Measurements from ENCODE around the gene NOS2. TPM values are rescaled to one million over a fixed set of nuclear protein-coding genes. Genes with fewer than 3 reads are reported as not detected.
"Not testable (repeated sequence)": the region's sequence is repeated elsewhere in the genome, so short reads cannot be mapped to it uniquely, and the experiment has no call there.

Gene NOS2
- total RNA-seq, 2 donors from 2014 or later = not detected

DNA sequence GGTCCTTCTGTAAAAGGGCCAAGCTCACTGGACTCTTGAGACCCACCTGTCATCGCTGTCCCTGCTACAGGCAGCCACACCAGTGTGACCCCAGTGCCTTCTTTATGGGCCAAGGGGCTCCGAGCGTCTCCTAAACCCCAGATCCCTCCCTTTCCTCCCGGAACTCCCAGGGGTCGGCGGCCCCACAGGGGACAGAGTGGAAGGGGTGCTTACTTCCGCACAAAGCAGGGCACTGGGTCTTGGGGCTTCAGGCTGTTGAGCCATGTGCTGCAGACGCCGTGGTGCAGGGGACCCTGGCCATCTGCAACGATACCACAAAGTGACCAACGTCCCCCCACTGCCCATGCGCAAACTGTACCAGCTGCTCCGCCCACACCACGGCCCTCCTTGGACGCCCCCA, 39.4 kb downstream of the NOS2 start:
- not testable (repeated sequence) for H3K27me3 Mint-ChIP-seq; H3K4me1 Mint-ChIP-seq; H3K27ac Mint-ChIP-seq; H3K4me3 Mint-ChIP-seq; ATAC-seq (replicated peaks); H3K36me3 Mint-ChIP-seq (ENCODE audit: low read depth); H3K9me3 Mint-ChIP-seq

DNA sequence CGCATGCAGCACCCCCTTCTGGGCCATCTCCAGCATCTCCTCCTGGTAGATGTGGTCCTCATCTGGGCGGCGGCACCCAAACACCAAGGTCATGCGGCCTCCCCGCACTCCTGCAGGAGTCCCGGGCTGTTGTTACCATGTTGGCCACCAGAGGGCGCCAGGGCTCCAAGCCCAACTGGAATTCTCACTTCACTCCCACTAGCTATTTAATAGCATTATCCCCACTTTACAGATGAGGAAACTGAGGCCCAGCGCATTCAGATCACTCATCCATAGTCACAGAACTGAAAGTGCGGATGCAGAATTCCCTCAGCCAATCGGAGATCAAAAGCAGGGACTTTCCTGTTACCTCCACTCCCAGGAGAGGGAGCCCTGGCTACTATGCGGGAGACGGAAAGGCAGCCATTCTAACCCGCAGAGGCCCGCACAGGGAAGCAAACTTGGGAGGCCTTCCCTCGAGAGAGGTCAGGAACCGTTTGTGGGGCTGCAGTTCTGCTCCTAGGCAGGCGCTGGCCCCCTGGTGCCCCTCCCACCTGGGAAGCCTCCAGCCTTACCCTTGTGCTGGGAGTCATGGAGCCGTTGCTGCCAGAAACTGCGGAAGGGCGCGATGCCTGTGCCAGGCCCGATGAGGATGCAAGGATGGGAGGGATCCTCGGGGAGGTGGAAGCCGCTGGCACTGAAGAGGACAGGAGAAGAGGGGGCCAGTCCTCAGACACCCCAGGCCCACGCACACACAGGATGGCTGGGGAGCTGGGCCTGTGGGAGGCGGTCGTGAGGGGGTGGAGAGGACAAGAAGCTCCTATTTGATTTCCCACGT, 40.1 kb downstream of the NOS2 start:
- Mint-ChIP-seq H3K4me1 (no peaks in the 10 kb centered on the region), H3K27me3 (no peaks in the 10 kb centered on the region), H3K27ac (no peak overlapping the region), H3K36me3 (ENCODE audit: low read depth) (no peaks in the 10 kb centered on the region), H3K9me3 (no peaks in the 10 kb centered on the region), H3K4me3 (no peak overlapping the region)
- peak; percentile 65 for ATAC-seq (replicated peaks)

GRCh38 chr17:27759528-27759927, 40.8 kb downstream of the NOS2 start:
- Mint-ChIP-seq H3K9me3 (no peaks in the 10 kb centered on the region), H3K4me3 (no peak overlapping the region), H3K36me3 (ENCODE audit: low read depth) (no peaks in the 10 kb centered on the region), H3K27me3 (no peaks in the 10 kb centered on the region), H3K4me1 (no peaks in the 10 kb centered on the region), H3K27ac (no peak overlapping the region)
- ATAC-seq (replicated peaks) = no peak

- ATAC-seq (replicated peaks) = peak; percentile 49
- Mint-ChIP-seq H3K9me3 (no peaks in the 10 kb centered on the region), H3K4me3 (no peak overlapping the region), H3K27me3 (no peaks in the 10 kb centered on the region), H3K4me1 (no peaks in the 10 kb centered on the region), H3K27ac (no peak overlapping the region), H3K36me3 (ENCODE audit: low read depth) (no peaks in the 10 kb centered on the region)
Observed at GRCh38 chr17:27756467-27757371, 43.6 kb downstream of the NOS2 start.

DNA sequence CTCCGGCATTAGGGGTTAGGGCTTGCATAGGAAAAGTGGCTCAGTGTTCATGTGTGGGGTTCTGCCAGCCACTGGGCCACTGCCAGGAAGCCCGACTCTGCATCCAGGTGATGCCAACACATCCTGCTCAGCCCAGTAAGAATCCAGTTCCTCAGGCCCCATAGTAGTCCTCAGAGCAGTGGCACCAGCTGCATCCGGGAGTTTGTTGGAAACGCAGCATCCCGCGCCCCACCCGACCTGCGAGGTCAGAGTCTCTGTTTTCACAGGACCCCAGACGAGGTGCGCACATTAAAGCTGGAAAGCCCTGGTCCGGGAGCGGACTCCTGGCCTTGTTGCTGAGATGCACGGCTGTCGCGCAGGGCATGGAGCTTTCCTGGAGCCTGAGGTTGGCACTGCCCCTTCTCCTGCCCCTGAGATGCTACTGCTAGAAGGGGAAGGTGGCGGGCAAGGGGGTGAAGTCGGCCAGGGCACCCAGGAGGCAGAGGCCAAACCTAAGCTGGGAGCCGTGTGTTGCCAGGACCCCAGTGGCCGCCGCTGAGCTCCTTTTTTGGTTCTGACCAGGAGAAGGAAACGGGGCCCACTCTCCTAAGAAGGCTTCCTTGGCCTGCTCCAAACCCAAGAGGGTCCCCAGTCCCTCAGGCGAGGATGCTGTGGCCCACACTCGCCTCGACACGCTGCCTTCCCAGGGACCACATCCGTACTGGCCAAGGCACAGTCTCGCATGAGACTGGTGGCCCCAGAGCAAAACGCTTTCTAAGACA, 44.4 kb downstream of the NOS2 start:
- Mint-ChIP-seq H3K27ac (no peak overlapping the region), H3K27me3 (no peaks in the 10 kb centered on the region), H3K36me3 (ENCODE audit: low read depth) (no peaks in the 10 kb centered on the region), H3K4me1 (no peaks in the 10 kb centered on the region), H3K4me3 (no peak overlapping the region), H3K9me3 (no peaks in the 10 kb centered on the region)
- ATAC-seq (replicated peaks) = no peak

- Mint-ChIP-seq H3K27ac (no peak overlapping the region), H3K27me3 (no peaks in the 10 kb centered on the region), H3K4me3 (no peak overlapping the region), H3K9me3 (no peaks in the 10 kb centered on the region), H3K4me1 (no peaks in the 10 kb centered on the region), H3K36me3 (ENCODE audit: low read depth) (no peaks in the 10 kb centered on the region)
- no peak for ATAC-seq (replicated peaks)
Observed at GRCh38 chr17:27754549-27754948, 45.8 kb downstream of the NOS2 start.

GRCh38 chr17:27753726-27754125, 46.6 kb downstream of the NOS2 start:
- not testable (repeated sequence) for H3K4me1 Mint-ChIP-seq

DNA sequence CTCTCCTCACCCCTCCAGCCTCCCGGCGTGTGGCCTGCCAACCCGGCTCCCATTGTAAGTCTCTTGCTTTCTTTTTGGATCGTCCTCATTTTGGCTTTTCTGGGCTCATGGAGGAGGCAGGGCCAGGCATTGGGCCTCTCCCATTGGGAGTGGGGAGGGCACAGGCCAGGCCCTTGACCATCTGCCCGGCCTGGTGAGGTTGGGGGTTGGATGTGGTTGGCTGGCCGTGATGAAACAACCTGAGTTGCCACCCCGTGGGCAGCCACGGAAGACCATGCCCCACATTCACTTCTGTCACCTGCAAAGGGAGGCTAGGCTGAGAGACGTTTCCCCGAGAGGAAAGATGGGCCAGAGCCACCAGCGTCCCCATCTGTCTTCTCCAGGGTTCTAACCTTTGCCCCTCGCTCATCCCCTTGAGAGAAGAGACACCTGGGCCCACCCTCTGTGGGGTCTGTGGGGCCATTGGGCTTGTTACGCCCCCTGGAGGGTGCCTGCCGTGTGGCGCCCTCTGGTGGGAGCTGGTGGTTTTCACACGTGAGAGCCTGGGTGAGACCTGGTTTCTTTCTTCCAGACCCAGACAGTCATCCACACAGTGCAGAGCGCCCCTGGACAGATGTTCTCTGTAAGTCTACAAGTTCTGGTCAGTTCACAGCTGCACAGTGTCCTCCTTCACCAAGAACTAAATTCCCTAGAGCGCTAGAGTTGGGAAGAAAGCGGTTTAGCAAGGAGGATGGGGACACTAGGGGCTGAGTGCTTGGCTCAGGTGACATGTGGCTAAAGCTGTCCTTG, 47.3 kb downstream of the NOS2 start:
- not testable (repeated sequence) for H3K27ac Mint-ChIP-seq, H3K4me1 Mint-ChIP-seq

More at GRCh38 chr17:27753726-27754125, 46.6 kb downstream of the NOS2 start:
- not testable (repeated sequence) for H3K27me3 Mint-ChIP-seq; H3K36me3 Mint-ChIP-seq (ENCODE audit: low read depth); ATAC-seq (replicated peaks); H3K9me3 Mint-ChIP-seq; H3K27ac Mint-ChIP-seq; H3K4me3 Mint-ChIP-seq

GRCh38 chr17:27751622-27752490, 48.5 kb downstream of the NOS2 start:
- no peak for ATAC-seq (replicated peaks)
- no peaks in the 10 kb centered on the region for H3K36me3 Mint-ChIP-seq (ENCODE audit: low read depth)
- no peaks in the 10 kb centered on the region for H3K27me3 Mint-ChIP-seq
- no peaks in the 10 kb centered on the region for H3K9me3 Mint-ChIP-seq
- H3K4me1 Mint-ChIP-seq = no peaks in the 10 kb centered on the region
- no peak overlapping the region for H3K4me3 Mint-ChIP-seq
- H3K27ac Mint-ChIP-seq = no peak overlapping the region

More for the DNA sequence above, 47.3 kb downstream of the NOS2 start:
- peak; percentile 34 for ATAC-seq (replicated peaks)
- H3K27me3 Mint-ChIP-seq; H3K36me3 Mint-ChIP-seq (ENCODE audit: low read depth); H3K4me3 Mint-ChIP-seq; H3K9me3 Mint-ChIP-seq: not testable (repeated sequence)

DNA sequence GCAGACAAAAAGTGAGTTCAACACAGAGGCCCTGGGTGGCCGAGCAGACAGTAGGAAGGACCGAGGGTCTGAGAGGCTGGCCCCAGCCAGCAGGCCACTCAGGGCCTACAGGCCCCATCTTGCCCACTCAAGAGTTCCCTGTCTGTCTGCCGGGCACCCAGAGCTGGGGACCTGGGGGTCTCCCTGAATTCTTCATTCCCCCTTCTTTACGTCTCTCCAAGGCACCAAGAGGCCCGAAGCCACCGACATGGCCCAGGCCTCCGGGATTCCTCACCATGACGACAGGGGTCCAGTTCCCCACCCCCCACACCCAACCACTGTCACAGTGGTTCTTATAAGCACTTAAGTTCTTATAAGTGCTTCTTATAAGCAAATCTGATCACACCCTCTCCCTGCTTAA, 49.2 kb downstream of the NOS2 start:
- Mint-ChIP-seq H3K4me1 (no peaks in the 10 kb centered on the region), H3K36me3 (ENCODE audit: low read depth) (no peaks in the 10 kb centered on the region), H3K27ac (no peak overlapping the region), H3K9me3 (no peaks in the 10 kb centered on the region), H3K4me3 (no peak overlapping the region), H3K27me3 (no peaks in the 10 kb centered on the region)
- ATAC-seq (replicated peaks) = no peak

GRCh38 chr17:27749562-27750150, 50.7 kb downstream of the NOS2 start:
- H3K9me3 Mint-ChIP-seq; ATAC-seq (replicated peaks); H3K36me3 Mint-ChIP-seq (ENCODE audit: low read depth): not testable (repeated sequence)

GRCh38 chr17:27748360-27748825, 51.9 kb downstream of the NOS2 start:
- Mint-ChIP-seq H3K4me1 (no peaks in the 10 kb centered on the region), H3K36me3 (ENCODE audit: low read depth) (no peaks in the 10 kb centered on the region), H3K27ac (no peak overlapping the region), H3K4me3 (no peak overlapping the region), H3K9me3 (no peaks in the 10 kb centered on the region), H3K27me3 (no peaks in the 10 kb centered on the region)
- no peak for ATAC-seq (replicated peaks)

More at GRCh38 chr17:27749562-27750150, 50.7 kb downstream of the NOS2 start:
- H3K4me3 Mint-ChIP-seq, H3K4me1 Mint-ChIP-seq, H3K27ac Mint-ChIP-seq, H3K27me3 Mint-ChIP-seq: not testable (repeated sequence)
